Subcutaneous adipose tissue (tissue), 4 donors: ENCODE measurements around the gene SERPINA4. TPM values are rescaled to one million over a fixed set of nuclear protein-coding genes. Genes with fewer than 3 reads are reported as not detected.

Experiments
- CTCF ChIP-seq: fragments of 450-650 bp; IDR thresholded peaks from one replicate; pipeline ENCODE4 v1.5.1; 2016; ENCODE audit warnings: low read depth, mild to moderate bottlenecking, control low read depth, antibody characterized with exemption, moderate library complexity
- total RNA-seq, 4 donors: library from RNA; depleted of rRNA; stranded (reverse); fragments of >200 nt; gene quantifications; one replicate each; pipeline ENCODE4 v1.1.0, GENCODE V29; 2016

SERPINA4 gene
- total RNA-seq, 4 donors from 2014 or later = not detected

DNA sequence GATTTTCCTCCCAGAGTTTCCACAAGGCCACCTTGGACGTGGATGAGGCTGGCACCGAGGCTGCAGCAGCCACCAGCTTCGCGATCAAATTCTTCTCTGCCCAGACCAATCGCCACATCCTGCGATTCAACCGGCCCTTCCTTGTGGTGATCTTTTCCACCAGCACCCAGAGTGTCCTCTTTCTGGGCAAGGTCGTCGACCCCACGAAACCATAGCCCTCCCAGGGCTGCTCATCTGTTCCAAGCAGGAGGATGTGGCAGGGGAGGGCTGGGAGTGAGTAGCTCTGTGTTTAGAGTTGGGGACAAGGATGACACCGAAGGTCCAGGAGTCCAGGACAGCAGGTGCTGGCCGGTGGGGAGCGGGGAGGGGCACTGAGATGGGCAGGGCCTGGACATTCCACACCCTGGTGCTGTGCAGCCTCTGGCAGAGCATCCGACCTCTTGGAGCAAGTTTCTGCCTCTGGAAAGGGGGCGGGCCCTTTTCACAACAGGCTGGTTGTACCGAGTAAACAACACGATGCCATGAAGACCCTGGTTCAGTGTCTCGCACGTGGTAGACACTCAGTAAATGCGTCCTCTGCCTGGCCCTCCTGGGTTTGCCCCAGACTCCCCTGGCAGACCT is 8.2 kb downstream of the SERPINA4 start:
- TF ChIP-seq CTCF = no peak

- TF ChIP-seq CTCF = no peak
These were observed 8.8 kb downstream of the SERPINA4 start for GRCh38 chr14:94570002-94570400.

DNA sequence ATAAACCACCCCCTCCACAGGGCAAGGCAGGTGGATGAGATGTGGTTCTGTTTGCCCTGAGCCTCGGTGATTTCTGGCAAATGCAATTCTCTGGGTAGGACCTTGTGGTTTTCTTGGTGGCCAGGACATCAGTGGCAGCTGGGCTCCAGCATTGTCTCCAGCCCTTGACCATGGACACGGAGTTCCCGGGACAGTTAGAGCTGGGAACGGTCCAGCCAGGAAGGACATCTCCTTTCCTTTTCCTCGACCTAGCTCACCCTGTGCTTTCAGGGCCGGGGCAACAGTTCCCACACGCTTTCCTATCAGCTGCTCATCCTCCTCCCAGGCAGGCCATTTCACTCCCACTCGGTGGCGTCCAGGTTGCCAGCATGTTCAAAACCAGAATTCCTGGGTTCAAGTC is 9.2 kb downstream of the SERPINA4 start:
- TF ChIP-seq CTCF = no peak

DNA sequence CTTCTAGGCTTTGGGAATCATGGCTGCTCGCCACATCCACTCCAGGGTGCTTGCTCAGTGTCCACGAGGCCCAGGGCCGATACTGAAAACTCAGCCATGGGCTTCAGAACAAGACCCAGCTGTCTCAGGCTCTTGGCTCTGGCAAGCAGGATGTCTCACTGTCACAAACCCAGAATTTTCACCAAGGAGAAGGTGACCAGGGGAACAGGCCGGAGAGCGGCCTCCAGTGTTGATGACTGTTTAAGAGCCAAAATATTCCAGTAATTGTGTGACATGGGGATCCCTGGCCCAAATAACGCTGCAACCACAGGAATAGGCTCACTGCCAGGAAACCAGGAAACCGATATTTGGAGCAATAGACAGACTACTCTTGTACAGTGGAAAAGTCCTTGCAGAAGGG is 10.2 kb downstream of the SERPINA4 start:
- TF ChIP-seq CTCF = no peak

- TF ChIP-seq CTCF = no peak
These were observed 10.7 kb downstream of the SERPINA4 start for GRCh38 chr14:94571950-94572349.

GRCh38 chr14:94572637-94573303 is 11.5 kb downstream of the SERPINA4 start:
- TF ChIP-seq CTCF = no peak

DNA sequence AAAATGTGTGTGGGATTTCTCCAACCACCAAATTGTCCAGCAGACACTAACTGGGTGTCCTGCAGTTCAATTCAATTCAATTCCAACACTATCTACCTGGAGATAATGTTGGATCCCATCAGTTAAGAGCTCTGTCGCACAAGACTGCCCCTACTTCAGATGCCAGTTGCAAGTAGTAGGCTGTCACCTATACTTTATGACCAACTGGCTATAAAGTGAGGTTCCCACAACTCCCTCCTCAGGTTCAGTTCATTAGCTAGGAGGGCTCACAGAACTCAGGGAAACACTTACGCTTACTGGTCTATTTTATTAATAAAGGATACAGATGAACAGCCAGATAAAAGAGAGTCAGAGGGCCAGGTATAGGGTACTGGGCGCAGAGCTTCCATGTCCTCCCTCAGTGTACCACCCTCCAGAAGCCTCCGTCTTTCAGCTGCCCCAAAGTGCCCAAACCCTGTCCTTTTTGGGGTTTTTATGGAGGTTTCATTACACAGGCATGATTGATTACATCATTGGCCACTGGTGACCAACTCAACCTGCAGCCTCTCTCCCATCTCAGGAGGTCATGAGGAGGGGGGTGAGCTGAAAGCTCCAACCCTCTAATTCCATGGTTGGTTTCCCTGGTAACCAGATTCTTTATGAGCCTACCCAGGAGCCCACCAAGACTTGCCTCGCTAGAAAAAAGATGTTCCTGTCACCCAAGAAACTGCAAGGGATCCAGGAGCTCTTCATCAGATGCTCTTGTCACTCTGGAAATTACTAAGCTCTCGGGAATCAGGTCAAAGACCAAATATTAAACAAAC is 12.4 kb downstream of the SERPINA4 start:
- TF ChIP-seq CTCF = no peak
